Neural cell (in vitro differentiated cells): ENCODE results near the gene CHST11.

Experiments used
- CTCF ChIP-seq: fragments of 450-650 bp; IDR thresholded peaks from 2 replicates; pipeline ENCODE4 v1.5.1; 2014; ENCODE audit warnings: antibody characterized with exemption, mild to moderate bottlenecking, moderate library complexity; ENCODE audit not compliant: poor library complexity, severe bottlenecking
- EP300 ChIP-seq: fragments of 450-650 bp; conservative IDR thresholded peaks from 2 replicates; pipeline ENCODE4 v1.6.1; 2014; ENCODE audit warnings: antibody characterized with exemption, mild to moderate bottlenecking, moderate library complexity; ENCODE audit not compliant: poor library complexity, severe bottlenecking
- EZH2 ChIP-seq: fragments of 200-600, 300-800 bp; shearing (Covaris generic), sonication (generic); IDR thresholded peaks from 2 replicates; pipeline ENCODE4 v1.6.1; 2014; ENCODE audit warnings: antibody characterized with exemption, low read length, borderline replicate concordance, mild to moderate bottlenecking; ENCODE audit not compliant: insufficient read depth, poor library complexity, severe bottlenecking
- RAD21 ChIP-seq: fragments of 450-650 bp; conservative IDR thresholded peaks from 2 replicates; pipeline ENCODE4 v1.6.1; 2014; ENCODE audit warnings: antibody characterized with exemption, mild to moderate bottlenecking, moderate library complexity
- TAF1 ChIP-seq: IDR thresholded peaks from 2 replicates; pipeline ENCODE4 v1.6.1; 2012; ENCODE audit warnings: low read depth

- no peak for TF ChIP-seq CTCF
- TF ChIP-seq EZH2, result no peak
- no peak for TF ChIP-seq EP300
- TF ChIP-seq TAF1, result no peak
- TF ChIP-seq RAD21, result no peak
Observed at GRCh38 chr12:104656383-104656782, 199.6 kb downstream of the CHST11 start.
